SU-DHL-6 (cell line): ENCODE measurements around the gene EYS.

Source experiments
- H2AFZ ChIP-seq: fragments of 200-600 bp; sonication (generic); 2 replicates; pipeline ENCODE4 v1.6.1; 2014; ENCODE audit warnings: low read depth, mild to moderate bottlenecking, moderate library complexity, mixed read lengths, antibody characterized with exemption, low read length; ENCODE audit not compliant: severe bottlenecking
- H3F3A ChIP-seq: fragments of 200-600 bp; shearing (Covaris generic); 2 replicates; pipeline ENCODE4 v1.6.0; 2016; ENCODE audit warnings: antibody characterized with exemption, mild to moderate bottlenecking; ENCODE audit not compliant: insufficient read depth
- H3K27ac ChIP-seq: fragments of 200-600 bp; sonication (generic); 2 replicates; pipeline ENCODE4 v1.5.1; 2016; ENCODE audit warnings: low read depth, mild to moderate bottlenecking, low read length, moderate library complexity, mixed read lengths
- H3K27me3 ChIP-seq: fragments of 200-600 bp; sonication (generic), shearing (Covaris generic); 2 replicates; pipeline ENCODE4 v1.6.0; 2014; ENCODE audit warnings: mild to moderate bottlenecking, low read length
- H3K36me3 ChIP-seq: fragments of 200-600 bp; sonication (generic); 2 replicates; pipeline ENCODE4 v1.6.1; 2014; ENCODE audit warnings: mild to moderate bottlenecking, low read length, mixed read lengths
- H3K4me2 ChIP-seq: fragments of 300-600, 200-600 bp; shearing (Covaris generic), sonication (generic); 2 replicates; pipeline ENCODE4 v1.6.0; 2014; ENCODE audit warnings: low read length, low read depth, mild to moderate bottlenecking; ENCODE audit not compliant: poor library complexity, severe bottlenecking
- H3K4me3 ChIP-seq: fragments of 200-600 bp; sonication (generic); 2 replicates; pipeline ENCODE4 v1.5.1; 2014; ENCODE audit warnings: antibody characterized with exemption, low read length, mild to moderate bottlenecking, mixed read lengths; ENCODE audit not compliant: insufficient read depth, poor library complexity, severe bottlenecking
- H3K79me2 ChIP-seq: fragments of 200-600 bp; sonication (generic); 2 replicates; pipeline ENCODE4 v1.6.1; 2014; ENCODE audit warnings: mild to moderate bottlenecking, low read length, moderate library complexity; ENCODE audit not compliant: insufficient read depth
- H3K9ac ChIP-seq: fragments of 200-600 bp; sonication (generic); 2 replicates; pipeline ENCODE4 v1.7.0; 2014; ENCODE audit warnings: mild to moderate bottlenecking, low read length
- H3K9me2 ChIP-seq: fragments of 200-600 bp; sonication (generic); replicated peaks from 2 replicates; pipeline ENCODE4 v1.6.1; 2014; ENCODE audit warnings: low read length; ENCODE audit not compliant: insufficient read depth
- H3K9me3 ChIP-seq: fragments of 200-600 bp; sonication (generic); 2 replicates; pipeline ENCODE4 v1.6.1; 2014; ENCODE audit warnings: low read length, mixed read lengths; ENCODE audit not compliant: insufficient read depth
- H4K20me1 ChIP-seq: fragments of 200-600 bp; sonication (generic); 2 replicates; pipeline ENCODE4 v1.6.1; 2014; ENCODE audit warnings: low read depth, mild to moderate bottlenecking, antibody characterized with exemption, low read length, moderate library complexity, mixed read lengths
- CTCF ChIP-seq: fragments of 200-600 bp; sonication (generic); IDR thresholded peaks from one replicate; pipeline ENCODE4 v1.5.1; 2017; ENCODE audit warnings: antibody characterized with exemption, mild to moderate bottlenecking, low read length, moderate library complexity; ENCODE audit not compliant: insufficient read depth, poor library complexity, severe bottlenecking
- EZH2phosphoT487 ChIP-seq: fragments of 200-600 bp; sonication (generic), shearing (Covaris generic); conservative IDR thresholded peaks from 2 replicates; pipeline ENCODE4 v1.6.1; 2018; ENCODE audit warnings: mild to moderate bottlenecking, antibody characterized with exemption, low read length, moderate library complexity, mixed read lengths

Gene EYS

GRCh38 chr6:65064844-65065243 lies 642.2 kb downstream of the EYS start:
- TF ChIP-seq CTCF: no peak
- TF ChIP-seq EZH2phosphoT487: no peak

GRCh38 chr6:65059568-65059967 lies 647.5 kb downstream of the EYS start:
- no peaks in the 10 kb centered on the region for H3K36me3 ChIP-seq
- H4K20me1 ChIP-seq: no peaks in the 10 kb centered on the region
- H3K4me3 ChIP-seq: no peak overlapping the region
- H3K4me2 ChIP-seq: no peak overlapping the region
- no peak for TF ChIP-seq EZH2phosphoT487
- TF ChIP-seq CTCF: no peak
- no peak overlapping the region for H3K9ac ChIP-seq
- H3F3A ChIP-seq: no peaks in the 10 kb centered on the region
- H3K79me2 ChIP-seq: no peaks in the 10 kb centered on the region
- no peaks in the 10 kb centered on the region for H3K9me2 ChIP-seq
- no peaks in the 10 kb centered on the region for H3K27me3 ChIP-seq
- H3K9me3 ChIP-seq: no peaks in the 10 kb centered on the region
- no peak overlapping the region for H3K27ac ChIP-seq
- no peak overlapping the region for H2AFZ ChIP-seq

More at GRCh38 chr6:65064844-65065243, 642.2 kb downstream of the EYS start:
- Histone ChIP-seq H3K4me3 (no peak overlapping the region), H3K9ac (no peak overlapping the region), H3K36me3 (no peaks in the 10 kb centered on the region), H3F3A (no peaks in the 10 kb centered on the region), H4K20me1 (no peaks in the 10 kb centered on the region), H3K27me3 (no peaks in the 10 kb centered on the region), H3K4me2 (no peak overlapping the region), H3K79me2 (no peaks in the 10 kb centered on the region), H3K9me2 (no peaks in the 10 kb centered on the region), H3K9me3 (no peaks in the 10 kb centered on the region), H2AFZ (no peak overlapping the region), H3K27ac (no peak overlapping the region)

GRCh38 chr6:65055545-65055944 lies 651.5 kb downstream of the EYS start:
- Histone ChIP-seq H3K4me3 (no peak overlapping the region), H3K79me2 (no peaks in the 10 kb centered on the region), H4K20me1 (no peaks in the 10 kb centered on the region), H3K9ac (no peak overlapping the region), H3K4me2 (no peak overlapping the region), H2AFZ (no peak overlapping the region), H3F3A (no peaks in the 10 kb centered on the region), H3K27ac (no peak overlapping the region), H3K36me3 (no peaks in the 10 kb centered on the region), H3K27me3 (no peaks in the 10 kb centered on the region), H3K9me3 (no peaks in the 10 kb centered on the region), H3K9me2 (no peaks in the 10 kb centered on the region)
- TF ChIP-seq EZH2phosphoT487: no peak
- no peak for TF ChIP-seq CTCF

GRCh38 chr6:65052626-65053025 lies 654.4 kb downstream of the EYS start:
- Histone ChIP-seq H3K36me3 (no peaks in the 10 kb centered on the region), H3K9me3 (no peaks in the 10 kb centered on the region), H3K79me2 (no peaks in the 10 kb centered on the region), H3K4me2 (no peak overlapping the region), H3F3A (no peaks in the 10 kb centered on the region), H3K27ac (no peak overlapping the region), H4K20me1 (no peaks in the 10 kb centered on the region), H3K9ac (no peak overlapping the region), H2AFZ (no peak overlapping the region), H3K9me2 (no peaks in the 10 kb centered on the region), H3K4me3 (no peak overlapping the region), H3K27me3 (no peaks in the 10 kb centered on the region)
- no peak for TF ChIP-seq EZH2phosphoT487
- TF ChIP-seq CTCF: no peak
